Colon (tissue), 2 donors: ENCODE data around the gene NFASC.

ENCODE experiments used
- FAIRE-seq: peaks from 2 replicates; lab custom pipeline; 2012; peaks lifted over from hg19 to GRCh38; lab: Jason Lieb, UNC
- donor health status: control.
- donor health status: control.

Gene NFASC

DNA sequence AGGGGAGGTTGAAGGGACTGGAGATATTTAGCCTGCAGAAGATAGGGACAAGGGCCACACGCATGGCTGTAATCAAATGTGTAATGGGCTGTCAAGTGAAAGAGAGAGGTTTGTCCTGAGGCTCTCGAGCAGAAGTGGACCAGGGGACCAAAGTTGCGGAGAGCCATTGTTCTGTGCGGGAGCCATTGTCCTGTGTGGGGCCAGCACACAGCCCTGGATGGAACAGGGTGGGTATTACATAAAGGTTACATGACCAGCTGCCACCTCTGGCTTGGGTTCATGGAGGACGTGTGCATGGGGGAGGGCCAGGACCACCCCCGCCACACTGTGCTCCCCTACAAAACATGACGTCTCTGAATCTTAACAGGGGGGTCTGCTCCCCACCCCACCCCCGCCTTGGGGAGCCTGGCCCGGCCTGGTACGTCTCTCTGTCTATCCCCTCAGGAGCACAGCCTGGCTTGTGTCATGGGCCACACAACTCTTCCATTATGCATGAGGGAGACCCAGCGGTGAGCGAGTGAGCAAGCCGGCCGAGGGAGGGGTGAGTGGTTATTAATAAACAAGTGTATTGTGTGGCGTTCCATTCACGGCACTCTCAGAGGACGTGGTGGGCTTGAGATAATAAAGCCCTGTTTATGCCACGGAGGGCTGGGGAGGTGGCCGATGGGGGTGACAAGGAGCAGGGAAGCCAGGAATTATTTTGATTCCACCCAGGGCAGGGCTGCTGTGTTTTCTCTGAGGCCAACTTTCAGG, at the start of gene NFASC:
Gene NFASC, plus strand, starts transcription at position 703 of the 753 bp plus-strand sequence. CDS start 73,454 bp downstream, outside the sequence.
- no peak for FAIRE-seq

DNA sequence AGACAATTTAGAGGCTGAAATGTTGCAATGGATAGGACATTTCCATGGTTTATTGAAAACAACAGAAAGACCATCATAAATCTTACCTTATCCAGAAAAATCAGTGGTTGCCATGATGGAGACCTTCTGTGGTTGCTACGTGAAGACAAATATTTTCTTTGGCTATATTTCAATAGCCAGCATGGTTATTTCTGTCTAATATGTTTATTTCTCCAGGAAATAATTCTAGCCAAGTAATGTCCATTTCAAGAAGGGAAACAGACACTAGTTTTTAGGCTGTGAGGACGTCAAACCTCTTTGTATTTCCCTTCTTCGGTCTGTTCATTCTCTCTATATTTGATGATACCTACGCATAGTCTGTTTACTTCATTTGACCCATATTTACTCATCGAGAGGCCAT, 49.2 kb upstream of the NFASC start:
- FAIRE-seq, result no peak

DNA sequence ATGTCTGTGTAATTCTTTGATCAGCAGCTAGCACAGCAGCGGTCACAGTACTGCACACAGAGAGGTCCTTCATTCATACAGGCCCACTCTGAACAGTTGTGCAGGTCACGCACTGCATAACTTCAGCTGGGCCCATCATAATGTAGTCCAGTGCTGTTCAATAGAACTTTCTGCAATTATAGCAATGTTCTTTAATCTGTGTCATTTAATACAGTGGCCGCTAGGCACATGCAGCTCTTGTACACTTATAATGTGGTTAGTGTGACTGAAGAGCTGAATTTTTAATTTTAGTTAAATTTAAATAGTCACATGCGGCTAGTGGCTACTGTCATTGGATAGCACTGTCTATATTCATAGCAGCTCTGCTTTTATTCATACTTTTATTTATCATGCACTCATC, 48.7 kb upstream of the NFASC start:
- no peak for FAIRE-seq

- FAIRE-seq, result no peak
These were observed 43.7 kb upstream of the NFASC start for GRCh38 chr1:204826970-204827369.

DNA sequence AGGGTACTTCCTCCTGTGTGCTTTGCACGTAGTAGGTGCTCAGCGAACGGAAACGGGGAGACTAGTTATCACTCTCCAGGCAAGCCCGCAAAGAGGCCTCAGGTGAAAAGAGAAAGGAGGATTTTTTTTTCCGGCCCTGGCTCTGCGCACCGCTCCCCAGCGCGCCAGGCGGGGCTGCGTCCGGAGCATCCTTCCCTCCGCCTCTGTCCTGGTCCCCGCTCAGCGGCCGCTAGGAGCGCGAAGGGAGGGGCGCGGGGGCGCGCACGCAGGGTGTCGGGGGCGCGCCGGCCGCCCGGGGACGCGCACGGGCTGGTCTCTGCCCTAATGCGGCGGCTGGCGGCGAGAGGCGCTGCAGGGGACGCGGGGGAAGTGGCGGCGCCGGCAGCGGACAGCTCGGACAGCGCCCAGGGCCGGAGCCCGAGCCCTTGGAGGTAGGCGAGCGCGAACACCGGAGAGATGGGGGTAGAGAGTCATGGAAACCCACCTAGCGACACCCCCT, 42.3 kb upstream of the NFASC start:
- no peak for FAIRE-seq

DNA sequence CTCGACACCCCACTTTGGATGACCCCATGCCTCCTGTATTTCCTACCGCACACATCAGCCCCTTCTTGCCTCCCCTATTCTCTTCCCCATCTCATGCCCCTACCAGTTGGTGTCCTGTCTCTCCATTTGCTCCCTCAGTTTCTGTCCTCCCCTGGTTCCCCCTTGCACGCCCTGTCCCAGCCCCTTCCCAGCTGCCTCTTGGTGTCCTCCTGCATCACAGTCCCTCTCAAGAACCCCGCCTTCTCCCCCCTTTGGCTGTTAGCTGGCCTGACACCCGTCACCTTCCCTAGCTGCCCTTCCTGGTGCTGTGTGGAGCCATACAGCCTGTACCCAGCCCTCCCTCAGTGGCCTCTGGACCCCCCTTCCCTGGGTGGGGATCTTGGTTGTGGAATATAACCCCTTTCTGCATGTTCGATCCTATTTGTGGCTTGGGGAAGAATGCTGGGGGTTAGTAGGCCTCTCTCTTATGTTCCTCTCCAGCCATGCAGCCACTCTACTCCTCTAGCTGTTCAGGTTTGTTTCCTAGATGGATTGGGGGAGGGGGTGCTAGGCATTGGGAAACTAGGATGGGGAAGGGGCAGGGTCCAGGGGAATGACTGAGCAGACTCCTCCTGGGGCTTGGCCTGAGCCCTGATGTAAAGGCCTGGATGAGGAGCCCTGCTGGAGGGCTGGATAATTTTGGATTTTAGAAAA, 41.4 kb upstream of the NFASC start:
- no peak for FAIRE-seq

- no peak for FAIRE-seq
These were observed 39.9 kb upstream of the NFASC start for GRCh38 chr1:204830747-204831146.

GRCh38 chr1:204831186-204831585, 39.5 kb upstream of the NFASC start:
- FAIRE-seq, result no peak

GRCh38 chr1:204834336-204834735, 36.3 kb upstream of the NFASC start:
- FAIRE-seq, result no peak

DNA sequence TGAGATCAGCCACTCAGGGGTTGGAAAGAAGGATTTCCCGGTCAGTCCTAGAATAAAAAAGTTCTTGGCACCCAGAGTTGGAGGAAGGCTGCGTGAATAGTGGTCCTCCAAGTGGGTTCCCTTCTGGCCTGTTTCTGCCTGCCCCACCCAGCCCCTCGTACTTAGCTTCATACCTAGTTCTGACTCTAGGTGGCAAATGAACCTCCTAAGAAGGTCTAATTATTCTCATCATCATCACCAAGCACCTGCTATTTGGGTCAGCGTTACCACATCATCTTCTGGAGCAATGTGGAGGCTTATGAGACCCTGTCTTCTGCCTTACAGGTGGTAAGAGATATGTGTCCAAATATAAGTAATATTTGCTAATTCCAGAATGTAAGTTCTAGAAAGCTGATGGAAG, 35.9 kb upstream of the NFASC start:
- FAIRE-seq, result no peak

GRCh38 chr1:204835737-204836136, 34.9 kb upstream of the NFASC start:
- no peak for FAIRE-seq

GRCh38 chr1:204836856-204837255, 33.8 kb upstream of the NFASC start:
- FAIRE-seq, result no peak

DNA sequence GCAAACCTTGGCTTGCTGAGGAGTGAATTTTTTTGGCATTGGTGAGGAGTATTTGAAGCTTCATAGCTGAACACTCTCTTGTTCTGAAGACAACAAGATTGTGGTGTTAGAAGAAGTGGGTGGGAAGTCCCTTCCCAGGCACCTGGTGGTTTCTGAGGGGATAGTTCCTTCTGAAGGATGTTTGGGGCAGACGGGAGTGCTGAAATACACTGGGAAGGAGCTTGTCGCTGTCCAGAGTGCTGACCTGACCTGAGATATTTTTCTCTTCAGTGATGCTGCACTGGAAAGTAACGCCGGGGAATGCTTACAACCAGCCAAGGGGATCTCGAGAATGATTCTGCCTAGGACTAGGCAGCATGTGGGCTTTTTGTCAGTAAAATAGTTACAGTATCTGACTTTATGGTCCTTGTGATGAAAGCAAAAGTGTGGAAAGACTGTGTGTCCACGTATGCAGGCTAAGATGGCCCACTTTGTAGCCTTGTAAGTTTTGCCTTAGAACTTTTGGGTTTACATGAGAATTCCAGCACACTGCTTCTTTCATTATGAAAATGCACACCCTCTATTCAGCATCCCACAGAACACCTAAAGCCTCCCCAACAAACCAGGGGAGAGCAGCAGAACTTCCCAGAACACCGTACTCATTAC, 33.1 kb upstream of the NFASC start:
- FAIRE-seq, result no peak

- FAIRE-seq, result no peak
These were observed 29.3 kb upstream of the NFASC start for GRCh38 chr1:204841316-204841715.

- FAIRE-seq, result no peak
These were observed 28.9 kb upstream of the NFASC start for GRCh38 chr1:204841798-204842197.

DNA sequence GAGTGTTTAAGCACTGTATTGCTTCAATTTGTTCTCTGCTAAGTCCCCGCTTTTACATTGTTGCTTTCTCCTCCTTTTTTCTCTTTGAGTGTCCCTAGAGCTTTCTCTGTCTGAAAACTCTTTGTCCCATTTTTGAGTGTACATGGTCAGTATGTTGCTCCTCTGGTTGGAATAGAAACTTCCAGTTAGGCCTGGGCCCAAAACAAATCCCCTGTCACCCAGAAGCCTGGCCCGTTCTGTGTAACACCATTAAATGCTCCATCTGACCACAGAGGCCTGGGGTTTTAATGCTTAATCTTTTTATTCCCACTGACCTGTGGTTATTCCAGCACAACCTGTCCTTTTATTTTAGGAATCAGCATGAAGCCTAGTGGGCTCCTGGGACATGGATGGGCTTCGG, 28.3 kb upstream of the NFASC start:
- FAIRE-seq, result no peak

DNA sequence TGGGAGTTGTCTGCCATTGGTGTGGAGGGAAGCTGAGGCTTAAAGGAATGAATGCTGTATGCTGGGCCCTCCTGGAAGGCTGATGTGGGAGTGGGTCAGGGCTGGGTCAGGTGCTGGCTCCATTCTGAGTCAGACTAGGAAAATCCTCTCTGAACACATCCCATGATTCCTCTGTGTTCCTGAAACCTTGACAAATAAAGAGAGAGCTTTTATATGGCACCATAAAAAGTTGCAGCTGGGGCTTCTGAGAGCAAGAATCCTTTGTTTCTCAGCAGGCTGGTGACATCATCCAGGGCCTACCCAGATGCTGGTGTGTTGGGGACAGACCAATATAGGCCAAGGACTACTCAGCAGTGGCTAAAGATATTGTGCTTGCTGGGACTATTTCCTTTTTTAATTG, 27.8 kb upstream of the NFASC start:
- no peak for FAIRE-seq

DNA sequence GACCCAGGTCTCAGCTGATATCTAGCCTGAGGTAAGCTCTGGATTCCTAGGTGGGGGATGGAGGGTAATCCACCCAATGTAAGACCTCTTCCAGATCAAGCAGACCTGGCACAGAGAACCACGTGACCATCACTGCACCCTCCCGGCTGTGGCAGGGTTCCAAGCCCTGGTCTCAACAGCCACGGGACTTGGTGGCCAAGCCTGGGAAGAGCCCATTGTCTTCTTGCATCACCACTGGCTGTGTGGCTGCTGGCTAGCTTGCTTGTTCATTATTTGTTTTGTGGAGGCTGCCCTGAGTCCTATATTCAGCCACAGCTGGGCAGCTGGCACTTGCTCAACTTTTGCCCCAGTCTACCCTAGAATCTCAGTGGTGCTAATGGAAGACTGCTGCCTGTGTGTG, 24.1 kb upstream of the NFASC start:
- no peak for FAIRE-seq

- FAIRE-seq, result no peak
These were observed 22.1 kb upstream of the NFASC start for GRCh38 chr1:204848579-204848978.

GRCh38 chr1:204852854-204853253, 17.8 kb upstream of the NFASC start:
- no peak for FAIRE-seq

GRCh38 chr1:204853436-204853835, 17.2 kb upstream of the NFASC start:
- FAIRE-seq, result no peak

DNA sequence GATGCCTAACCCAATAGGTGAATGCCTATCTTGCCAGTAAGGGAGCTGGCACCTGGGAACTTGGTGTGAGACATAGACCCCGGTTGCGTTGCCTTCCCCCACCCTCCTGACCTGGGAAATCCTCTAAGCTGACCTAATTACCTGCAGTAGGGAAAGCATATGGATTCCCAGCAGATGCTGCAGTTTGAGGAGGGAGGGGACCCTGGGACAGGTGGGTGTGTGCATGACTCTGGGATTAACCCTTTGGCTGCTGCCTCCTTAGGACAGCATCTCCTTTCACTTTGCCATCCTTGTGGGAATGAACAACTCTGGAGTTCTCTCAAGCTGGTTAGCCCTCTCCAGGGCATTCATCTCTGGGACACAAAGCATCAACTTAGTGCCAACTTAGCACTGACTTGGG, 16.4 kb upstream of the NFASC start:
- no peak for FAIRE-seq

- FAIRE-seq, result no peak
These were observed 12.3 kb upstream of the NFASC start for GRCh38 chr1:204858363-204858821.
